Ovary (tissue), 9 donors: Measurements from ENCODE around the gene NT5DC3. TPM values are rescaled to one million over a fixed set of nuclear protein-coding genes. Genes with fewer than 3 reads are reported as not detected.
A peak's percentile ranks its signal among the peaks of the same experiment; 100 is the strongest.

Experiments
- DNase-seq, 5 donors: peaks; one replicate each; pipeline ENCODE4 v3.0.0-alpha.2; 2019 to 2020
- H3K27ac ChIP-seq, 2 donors: fragments of 200-600 bp; one replicate each; pipeline versions ENCODE4 v1.5.1 to v1.8.0; 2019 to 2022
- H3K27me3 ChIP-seq: fragments of 200-600 bp; one replicate; pipeline ENCODE4 v1.8.0; 2022
- H3K36me3 ChIP-seq: fragments of 200-600 bp; sonication (generic); one replicate; pipeline ENCODE4 v1.5.1; 2019
- H3K4me1 ChIP-seq: one replicate; pipeline ENCODE4 v1.8.1; 2013; ENCODE audit warnings: mild to moderate bottlenecking, moderate library complexity; ENCODE audit not compliant: insufficient read depth
- H3K4me3 ChIP-seq: fragments of 200-600 bp; sonication (generic); one replicate; pipeline ENCODE4 v1.5.1; 2017
- H3K9me3 ChIP-seq, 2 donors: fragments of 200-600 bp in 1 of 2; sonication (generic) in 1 of 2; one replicate each; pipeline versions ENCODE4 v1.5.1 to v1.8.1; 2013 to 2019; ENCODE audit warnings: mild to moderate bottlenecking in 1 of 2, moderate library complexity in 1 of 2
- EP300 ChIP-seq: sonication (generic); formaldehyde crosslinking; IDR thresholded peaks from one replicate; pipeline ENCODE4 v1.6.1; 2017; ENCODE audit warnings: antibody characterized with exemption
- POLR2A ChIP-seq: fragments of 450-650 bp; IDR thresholded peaks from one replicate; pipeline ENCODE4 v1.6.1; 2017; ENCODE audit warnings: antibody characterized with exemption, mild to moderate bottlenecking, moderate library complexity
- WGBS, 3 donors: extraction: QIAGEN DNeasy Blood & Tissue Kit in 1 of 3; methylation state at CpG; one replicate each; pipeline versions ENCODE4 v1.1.5 to v1.1.7; 2013 to 2017; 5-methylcytosine and 5-hydroxymethylcytosine counted together
- intact Hi-C, 4 donors: fragments of 100-400 bp; cut with DNase I; formaldehyde crosslinking; loops; one replicate each; pipeline versions ENCODE4 v1.11.0 to v1.15.1; 2022 to 2023
- polyA plus RNA-seq, 2 donors: library from polyadenylated mRNA; stranded (reverse); fragments of 200-250 nt in 1 of 2; fragments of 350-450 nt in 1 of 2; fragmentation: Illumina TruSeq in 1 of 2; extraction: RNeasy Lipid Tissue Mini Kit (QIAGEN cat#74804) in 1 of 2; gene quantifications; one replicate each; pipeline ENCODE4 v1.2.3, GENCODE V29; 2013 to 2014
- total RNA-seq, 7 donors: library from RNA; depleted of rRNA in 2 of 7; stranded (reverse); fragments of >200 nt in 2 of 7; fragmentation: NEBNext Ultra II Directional in 3 of 7; extraction: Animal tissue kit (Norgen Biotek cat#: 25700) in 3 of 7; gene quantifications; one replicate each; pipeline versions ENCODE4 v1.1.0 to v1.2.4, GENCODE V29; 2016 to 2023
- TF ChIP-seq, protein P1 (sequence below), 3 donors: fragments of 450-650 bp in 2 of 3; fragments of 200-600 bp in 1 of 3; IDR thresholded peaks; one replicate each; pipeline versions ENCODE4 v1.5.1 to v1.8.0; 2016 to 2022; ENCODE audit warnings: antibody characterized with exemption in 3 of 3, mild to moderate bottlenecking in 1 of 3
- donor health status: DM: no; HTN: no; CAD: no; lungs with moderate emphysema.
- donor health status: DM: no; HTN: no; CAD: no.
- donor health status: Bipolar disorder and iron deficiency.
- donor health status: DM: yes; HTN: yes; CAD: no.
- donor health status: DM: no; HTN: no; CAD: no.
- donor health status: DM: yes; HTN: yes; CAD: no.

Gene NT5DC3
- total and polyA plus RNA-seq, 9 donors: 1.8 to 9.3 (median 7.1) TPM

DNA sequence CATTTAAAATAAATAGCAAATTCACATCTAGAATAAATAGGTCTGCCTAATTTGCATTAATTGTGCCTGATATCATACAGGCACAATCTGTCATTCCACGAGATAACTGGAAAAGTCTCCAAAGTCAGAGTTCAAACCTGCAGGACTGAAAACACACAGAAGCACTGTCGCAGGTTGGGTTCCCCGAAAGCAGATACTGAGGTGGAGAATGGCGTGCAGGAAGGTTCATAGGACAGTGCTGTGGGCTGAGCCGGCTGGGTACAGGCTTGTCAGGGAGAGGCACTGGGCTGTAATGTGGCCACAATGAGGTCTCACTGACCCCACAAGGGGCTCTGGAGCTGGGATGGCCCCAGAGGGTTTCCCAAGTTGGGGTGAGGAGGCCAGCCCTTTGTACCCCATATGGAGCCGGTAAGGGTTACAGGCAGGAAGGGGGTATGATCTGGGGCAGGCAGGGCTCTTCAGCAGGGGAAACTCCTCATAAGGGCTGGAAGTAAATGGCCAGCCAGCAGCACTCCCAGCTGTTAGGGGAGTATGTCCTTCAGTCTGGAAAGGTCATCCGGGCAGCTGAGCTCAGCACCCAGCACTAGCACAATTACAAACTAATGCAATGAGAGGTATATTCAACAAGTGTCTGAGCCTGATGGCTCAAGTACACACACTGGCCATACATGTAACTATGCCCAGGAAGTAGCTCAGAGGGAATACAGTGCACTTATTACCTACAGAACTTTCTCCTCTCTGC lies 68.5 kb downstream of the NT5DC3 start:
- intact Hi-C loops: loop anchor here in 1 of 4 donors (10.0 kb wide), 1 partner anchor 102 kb away; no protein-coding TSS in a partner anchor
- 69 to 79% (median 75%) methylated on average over 7 of the region's 7 CpGs for WGBS, 3 donors

DNA sequence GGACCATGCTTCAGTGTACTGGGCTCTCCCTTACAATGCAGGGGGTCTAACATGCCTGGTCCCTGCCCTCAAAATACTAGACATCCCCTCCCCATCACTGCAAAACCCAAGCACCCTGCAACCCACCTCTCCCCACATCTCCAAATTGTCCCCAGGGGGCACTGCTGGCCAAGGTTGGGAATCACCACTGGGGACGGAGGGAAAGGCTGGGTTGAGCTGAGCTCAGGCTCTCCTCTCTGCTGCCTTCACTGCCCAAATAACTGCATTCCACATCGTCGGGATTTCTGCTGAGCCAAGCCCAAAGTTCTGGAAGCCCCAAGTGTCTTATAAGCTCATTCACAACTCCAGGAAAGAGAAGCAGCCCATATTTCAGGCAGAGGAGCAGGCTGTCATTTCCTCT lies 69.6 kb downstream of the NT5DC3 start:
- no peaks in the 10 kb centered on the region for H3K36me3 ChIP-seq
- no peaks in the 10 kb centered on the region for H3K27me3 ChIP-seq
- 23 to 28% (median 28%) methylated on average over 3 of the region's 3 CpGs for WGBS, 3 donors
- intact Hi-C loops: loop anchor here in 1 of 4 donors (10.0 kb wide), 1 partner anchor 103 kb away; no protein-coding TSS in a partner anchor
- peak; percentile 25 to 50 (median 29) for DNase-seq
- H3K4me1 ChIP-seq: peaks cover 9% of the 10 kb centered on the region
- H3K27ac ChIP-seq: no peak overlapping the region
- TF ChIP-seq, protein P1, sequence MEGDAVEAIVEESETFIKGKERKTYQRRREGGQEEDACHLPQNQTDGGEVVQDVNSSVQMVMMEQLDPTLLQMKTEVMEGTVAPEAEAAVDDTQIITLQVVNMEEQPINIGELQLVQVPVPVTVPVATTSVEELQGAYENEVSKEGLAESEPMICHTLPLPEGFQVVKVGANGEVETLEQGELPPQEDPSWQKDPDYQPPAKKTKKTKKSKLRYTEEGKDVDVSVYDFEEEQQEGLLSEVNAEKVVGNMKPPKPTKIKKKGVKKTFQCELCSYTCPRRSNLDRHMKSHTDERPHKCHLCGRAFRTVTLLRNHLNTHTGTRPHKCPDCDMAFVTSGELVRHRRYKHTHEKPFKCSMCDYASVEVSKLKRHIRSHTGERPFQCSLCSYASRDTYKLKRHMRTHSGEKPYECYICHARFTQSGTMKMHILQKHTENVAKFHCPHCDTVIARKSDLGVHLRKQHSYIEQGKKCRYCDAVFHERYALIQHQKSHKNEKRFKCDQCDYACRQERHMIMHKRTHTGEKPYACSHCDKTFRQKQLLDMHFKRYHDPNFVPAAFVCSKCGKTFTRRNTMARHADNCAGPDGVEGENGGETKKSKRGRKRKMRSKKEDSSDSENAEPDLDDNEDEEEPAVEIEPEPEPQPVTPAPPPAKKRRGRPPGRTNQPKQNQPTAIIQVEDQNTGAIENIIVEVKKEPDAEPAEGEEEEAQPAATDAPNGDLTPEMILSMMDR (IDR thresholded peaks at IDR 0.05): peak in 1 of 3 donors; percentile 21
- TF ChIP-seq EP300: no peak
- H3K4me3 ChIP-seq: no peak overlapping the region
- H3K9me3 ChIP-seq: no peaks in the 10 kb centered on the region

More for the DNA sequence above, 68.5 kb downstream of the NT5DC3 start:
- Histone ChIP-seq H3K4me3 (no peak overlapping the region), H3K27me3 (no peaks in the 10 kb centered on the region), H3K27ac (no peak overlapping the region), H3K4me1 (peaks cover 9% of the 10 kb centered on the region), H3K36me3 (no peaks in the 10 kb centered on the region), H3K9me3 (no peaks in the 10 kb centered on the region)
- TF ChIP-seq, protein P1 (IDR thresholded peaks at IDR 0.05): no peak
- no peak for TF ChIP-seq EP300
- TF ChIP-seq POLR2A: no peak
- no peak for DNase-seq

DNA sequence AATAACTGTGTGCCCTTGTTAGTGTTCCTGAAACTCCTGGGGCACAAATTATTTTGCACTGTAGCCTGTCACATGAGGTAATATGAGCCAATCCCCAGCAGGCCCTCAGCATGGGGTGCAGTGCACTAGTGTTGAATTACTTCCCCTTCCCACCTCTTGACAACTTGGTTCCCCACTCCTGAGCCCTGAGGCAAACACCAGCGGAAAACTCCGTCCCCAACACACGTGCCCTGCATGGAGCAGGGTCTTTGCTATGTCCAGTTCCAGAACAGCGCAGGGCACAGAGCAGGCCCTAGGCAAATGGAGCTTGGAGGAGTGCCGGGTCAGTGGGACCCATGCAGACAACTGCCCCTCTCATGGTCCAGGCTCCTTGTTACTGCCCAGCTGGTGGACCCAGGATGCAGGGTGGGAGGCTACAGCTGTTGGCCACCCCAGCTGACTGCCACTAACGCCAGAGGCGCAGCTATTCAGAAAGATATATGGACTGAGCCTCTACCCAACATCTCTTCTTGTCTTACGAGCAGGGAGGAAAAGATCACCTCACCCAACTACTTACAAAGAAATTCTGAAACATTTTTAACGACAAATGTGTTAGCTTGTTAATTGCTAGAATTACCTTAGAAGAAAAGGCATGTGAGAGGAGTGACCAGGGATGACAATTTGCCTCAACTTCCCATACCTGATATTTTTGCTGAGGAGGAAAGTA lies 71.6 kb downstream of the NT5DC3 start:
- 93 to 94% (median 94%) methylated on average over 9 of the region's 9 CpGs for WGBS, 3 donors
- H3K4me3 ChIP-seq: no peak overlapping the region
- no peaks in the 10 kb centered on the region for H3K9me3 ChIP-seq
- H3K27me3 ChIP-seq: no peaks in the 10 kb centered on the region
- no peaks in the 10 kb centered on the region for H3K36me3 ChIP-seq
- TF ChIP-seq EP300: no peak
- TF ChIP-seq, protein P1 (IDR thresholded peaks at IDR 0.05): no peak
- no peak for TF ChIP-seq POLR2A
- intact Hi-C loops: no loop called here
- no peak for DNase-seq
- peaks cover 9% of the 10 kb centered on the region for H3K4me1 ChIP-seq
- no peak overlapping the region for H3K27ac ChIP-seq

DNA sequence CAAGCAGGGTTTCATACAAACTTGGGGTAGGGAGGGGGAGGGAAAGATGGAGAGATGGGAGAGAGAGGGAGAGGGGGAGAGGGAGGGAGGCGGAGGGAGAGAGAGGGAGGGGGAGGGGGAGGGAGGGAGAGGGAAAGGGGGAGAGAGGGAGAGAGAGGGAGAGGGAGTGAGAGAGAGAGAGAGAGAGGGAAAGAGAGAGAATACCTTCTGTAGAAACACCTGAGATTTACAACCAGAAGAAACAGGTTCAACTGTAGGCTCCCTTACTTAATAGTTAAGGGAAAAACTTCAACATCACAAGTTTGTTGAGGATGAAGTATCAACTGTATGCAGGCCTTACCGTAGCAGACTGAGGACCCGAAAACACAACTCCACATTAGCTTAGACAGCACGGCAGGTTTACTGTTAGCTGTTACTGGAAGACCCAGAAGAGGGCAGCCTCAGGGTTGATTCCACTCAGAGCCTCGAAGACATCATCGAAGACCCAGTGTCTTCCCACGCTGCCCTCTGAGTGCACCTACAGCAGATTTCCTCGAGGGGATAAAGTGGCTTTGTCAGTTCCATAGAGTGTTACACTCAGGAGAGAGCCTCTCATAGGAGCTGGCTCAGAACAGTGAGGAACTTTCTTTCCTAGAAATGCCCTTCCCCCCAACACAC lies 72.4 kb downstream of the NT5DC3 start:
- TF ChIP-seq POLR2A (no peak), EP300 (no peak)
- TF ChIP-seq, protein P1 (IDR thresholded peaks at IDR 0.05): no peak
- no peak for DNase-seq
- 82 to 87% (median 84%) methylated on average over 7 to 8 of the region's 8 CpGs for WGBS, 3 donors
- Histone ChIP-seq H3K27me3 (no peaks in the 10 kb centered on the region), H3K4me1 (peaks cover 9% of the 10 kb centered on the region), H3K36me3 (no peaks in the 10 kb centered on the region), H3K27ac (no peak overlapping the region), H3K4me3 (no peak overlapping the region), H3K9me3 (no peaks in the 10 kb centered on the region)
- intact Hi-C loops: no loop called here
